Measurements from ENCODE around the gene PDAP1. TPM values are rescaled to one million over a fixed set of nuclear protein-coding genes. Genes with fewer than 3 reads are reported as not detected.

The PDAP1 gene
- total and polyA plus RNA-seq, 2 experiments from 2014 or later = 93.1 to 134 TPM

GRCh38 chr7:99429756-99430155 lies 21.4 kb upstream of the PDAP1 start (continued):
- TF ChIP-seq ZNF462 (CRISPR knock-in tag; IDR thresholded peaks at IDR 0.05) = no peak

GRCh38 chr7:99428972-99429566 lies 20.7 kb upstream of the PDAP1 start:
- Mint-ChIP-seq H3K9me3 (peaks cover 2% of the 10 kb centered on the region; the same call in 1 of the 3 replicates), H3K27ac (no peak overlapping the region), H3K36me3 (ENCODE audit: low read depth) (peaks cover 75% of the 10 kb centered on the region), H3K4me1 (no peaks in the 10 kb centered on the region), H3K27me3 (ENCODE audit: insufficient read depth, low read depth, poor library complexity) (peaks cover 2% of the 10 kb centered on the region), H3K4me3 (no peak overlapping the region)
- Histone ChIP-seq H2AFZ (no peak overlapping the region), H3K27ac (ENCODE audit: low read depth) (no peak overlapping the region), H3K4me1 (ENCODE audit: insufficient read depth) (no peaks in the 10 kb centered on the region), H3K4me3 (no peak overlapping the region), H3K4me2 (no peak overlapping the region), H3K27me3 (ENCODE audit: insufficient read depth) (no peaks in the 10 kb centered on the region), H4K20me1 (replicated peaks; ENCODE audit: insufficient read depth) (no peaks in the 10 kb centered on the region; the same call in 1 of the 2 replicates), H3K79me2 (replicated peaks; ENCODE audit: insufficient read depth) (no peaks in the 10 kb centered on the region), H3F3A (replicated peaks; ENCODE audit: low read depth) (no peaks in the 10 kb centered on the region), H3K9me2 (ENCODE audit: insufficient read depth) (no peaks in the 10 kb centered on the region), H3K36me3 (ENCODE audit: insufficient read depth) (peaks cover 10% of the 10 kb centered on the region)
- DNase-seq (ENCODE audit: low spot score) = no peak
- ATAC-seq = no peak
- TF ChIP-seq CTCF (conservative IDR thresholded peaks at IDR 0.05; ENCODE audit: low read depth in 2 of 2) (no peak), ZNF462 (CRISPR knock-in tag; IDR thresholded peaks at IDR 0.05) (no peak)
